K562 (cell line): ENCODE results near the gene ATXN1. TPM values are rescaled to one million over a fixed set of nuclear protein-coding genes. Genes with fewer than 3 reads are reported as not detected.

Experiments used
- ATAC-seq: fragments of 200-7000 bp; cut with Tn5 transposase; 3 replicates; pipeline ENCODE4 v1.9.1; 2020; ENCODE audit warnings: moderate library complexity
- BruUV-seq: library from RNA; stranded (reverse); fragments of 400-500 nt; replicated peaks from 2 replicates; lab custom pipeline; 2021; lab: Mats Ljungman, UMichigan
- CTCF ChIA-PET: fragments of 300-600 bp; formaldehyde crosslinking; extraction: SDS; loops from one replicate; lab custom pipeline; 2021; ENCODE audit warnings: low intra/inter-chr PET ratio; lab: Yijun Ruan, JAX
- POLR2A ChIA-PET: fragments of 300-600, 350-650 bp; sonication (Branson Sonifier 250); formaldehyde crosslinking; extraction: SDS; loops from one replicate; lab custom pipeline; 2021; ENCODE audit warnings: antibody characterized with exemption, inconsistent platforms; lab: Yijun Ruan, JAX
- DNase-seq, 4 experiments: peaks; one replicate each; pipeline versions ENCODE4 v3.0.0 to v3.0.0-alpha.2; 2011 to 2018; ENCODE audit warnings: low spot score in 3 of 4, mixed read lengths in 3 of 4; ENCODE audit errors: extremely low read depth in 1 of 4
- FAIRE-seq: peaks from 2 replicates; lab custom pipeline; 2011; peaks lifted over from hg19 to GRCh38; lab: Jason Lieb, UNC
- H2AFZ ChIP-seq: 2 replicates; pipeline ENCODE4 v1.6.0; 2011; ENCODE audit warnings: low read depth, low read length, control low read depth, inconsistent platforms
- H3K27ac ChIP-seq: fragments of 200-600 bp; 3 replicates; pipeline ENCODE4 v1.8.0; 2011; ENCODE audit warnings: low read depth, mild to moderate bottlenecking, control low read depth, inconsistent platforms, low read length, moderate library complexity, mixed read lengths; ENCODE audit errors: extremely low read depth
- H3K27me3 ChIP-seq, 2 experiments: fragments of 300-600 bp in 1 of 2; 2 replicates in 1 of 2; 3 replicates in 1 of 2; pipeline versions ENCODE4 v1.6.0 to v1.8.0; 2011; ENCODE audit warnings: inconsistent platforms in 2 of 2, low read length in 2 of 2, mild to moderate bottlenecking in 1 of 2, mixed read lengths in 1 of 2, moderate library complexity in 1 of 2; ENCODE audit not compliant: control insufficient read depth in 2 of 2, insufficient read depth in 2 of 2
- H3K36me3 ChIP-seq: fragments of 300-600 bp; 3 replicates; pipeline ENCODE4 v1.8.0; 2011; ENCODE audit warnings: mild to moderate bottlenecking, low read length, inconsistent platforms; ENCODE audit not compliant: control insufficient read depth, insufficient read depth
- H3K4me1 ChIP-seq, 2 experiments: fragments of 200-600 bp in 1 of 2; replicated peaks in 1 of 2; 2 replicates in 1 of 2; 3 replicates in 1 of 2; pipeline versions ENCODE4 v1.5.1 to v1.8.0; 2011; ENCODE audit warnings: inconsistent platforms in 2 of 2, low read length in 2 of 2, mild to moderate bottlenecking in 1 of 2, mixed read lengths in 1 of 2, moderate library complexity in 1 of 2; ENCODE audit not compliant: control insufficient read depth in 2 of 2, insufficient read depth in 2 of 2
- H3K4me2 ChIP-seq: 2 replicates; pipeline ENCODE4 v1.6.1; 2011; ENCODE audit warnings: low read length, control low read depth, inconsistent platforms, mixed read lengths; ENCODE audit not compliant: insufficient read depth
- H3K4me3 ChIP-seq: fragments of 200-600 bp; sonication (generic), shearing (Covaris generic); 2 replicates; pipeline ENCODE4 v1.5.1; 2016; ENCODE audit warnings: control low read depth, inconsistent platforms
- H3K79me2 ChIP-seq: fragments of 200-600 bp; 3 replicates; pipeline ENCODE4 v1.8.0; 2011; ENCODE audit warnings: low read length, inconsistent platforms; ENCODE audit not compliant: control insufficient read depth, insufficient read depth
- H3K9ac ChIP-seq, 2 experiments: 2 replicates each; pipeline versions ENCODE4 v1.6.0 to v1.6.1; 2011; ENCODE audit warnings: low read depth in 2 of 2, low read length in 2 of 2, control low read depth in 1 of 2, inconsistent platforms in 1 of 2, mild to moderate bottlenecking in 1 of 2, mixed read lengths in 1 of 2; ENCODE audit not compliant: insufficient read depth in 1 of 2
- H3K9me1 ChIP-seq: one replicate; pipeline ENCODE4 v1.6.0; 2011; ENCODE audit warnings: inconsistent platforms, mild to moderate bottlenecking, low read length, moderate library complexity; ENCODE audit not compliant: control insufficient read depth, insufficient read depth
- H3K9me3 ChIP-seq: replicated peaks from 2 replicates; pipeline ENCODE4 v1.5.1; 2011; ENCODE audit warnings: low read depth, low read length, inconsistent platforms; ENCODE audit not compliant: control insufficient read depth, insufficient read depth
- H4K20me1 ChIP-seq: replicated peaks from 2 replicates; pipeline ENCODE4 v1.6.1; 2011; ENCODE audit warnings: low read length, inconsistent platforms, mixed read lengths; ENCODE audit not compliant: control insufficient read depth, insufficient read depth
- BHLHE40 ChIP-seq: IDR thresholded peaks from 2 replicates; pipeline ENCODE4 v1.6.1; 2011; ENCODE audit warnings: low read length, improper control_type of control experiment
- CAMTA2 ChIP-seq: fragments of 250-450 bp; sonication (Bioruptor Pico); conservative IDR thresholded peaks from 2 replicates; pipeline ENCODE4 v1.5.1; 2022
- ELF2 ChIP-seq: fragments of 250-450 bp; sonication (Bioruptor Pico); IDR thresholded peaks from 2 replicates; pipeline ENCODE4 v1.5.0; 2021; ENCODE audit warnings: mild to moderate bottlenecking
- EZH2 ChIP-seq: IDR thresholded peaks from 2 replicates; pipeline ENCODE4 v1.6.1; 2012; ENCODE audit warnings: low read depth, mild to moderate bottlenecking, inconsistent platforms, low read length, borderline replicate concordance
- FOXJ2 ChIP-seq: fragments of 200-800 bp; sonication (Bioruptor generic); IDR thresholded peaks from 2 replicates; pipeline ENCODE4 v1.6.1; 2016; ENCODE audit warnings: missing genetic modification characterization, missing compliant biosample characterization
- ILK ChIP-seq: fragments of 450-650 bp; IDR thresholded peaks from 2 replicates; pipeline ENCODE4 v1.6.1; 2016; ENCODE audit warnings: missing genetic modification characterization, low read depth, mild to moderate bottlenecking, missing compliant biosample characterization, moderate library complexity, borderline replicate concordance
- KDM1A ChIP-seq, 2 experiments: fragments of 450-650 bp; IDR thresholded peaks; 2 replicates each; pipeline ENCODE4 v1.6.1; 2016; ENCODE audit warnings: mild to moderate bottlenecking in 2 of 2
- MXI1 ChIP-seq: IDR thresholded peaks from 2 replicates; pipeline ENCODE4 v1.6.1; 2011; ENCODE audit warnings: low read depth, mild to moderate bottlenecking, improper control_type of control experiment, low read length
- NEUROD1 ChIP-seq: fragments of 150-350 bp; IDR thresholded peaks from 2 replicates; pipeline ENCODE4 v1.6.1; 2014; ENCODE audit warnings: borderline replicate concordance, low read length, low read depth; ENCODE audit not compliant: partially characterized antibody
- PCBP2 ChIP-seq: fragments of 200-400 bp; formaldehyde crosslinking; IDR thresholded peaks from 2 replicates; pipeline ENCODE4 v1.6.1; 2018; ENCODE audit warnings: low read length, low read depth, mild to moderate bottlenecking, moderate library complexity; ENCODE audit not compliant: poor library complexity, severe bottlenecking
- RBM14 ChIP-seq: fragments of 200-400 bp; formaldehyde crosslinking; IDR thresholded peaks from 2 replicates; pipeline ENCODE4 v1.6.1; 2018; ENCODE audit warnings: low read depth, mild to moderate bottlenecking, low read length, moderate library complexity, borderline replicate concordance; ENCODE audit not compliant: insufficient read depth
- TAF9B ChIP-seq: fragments of 450-650 bp; IDR thresholded peaks from 2 replicates; pipeline ENCODE4 v1.6.1; 2018; ENCODE audit warnings: mild to moderate bottlenecking; ENCODE audit not compliant: partially characterized antibody
- TBL1XR1 ChIP-seq, 2 experiments: IDR thresholded peaks; 2 replicates each; pipeline ENCODE4 v1.6.1; 2012; ENCODE audit warnings: improper control_type of control experiment in 2 of 2, low read length in 2 of 2, mild to moderate bottlenecking in 1 of 2
- TGIF2 ChIP-seq: sonication (generic); formaldehyde crosslinking; IDR thresholded peaks from 2 replicates; pipeline ENCODE4 v1.8.1; 2022; ENCODE audit warnings: mild to moderate bottlenecking, missing genetic modification reagents, moderate library complexity
- ZFP36 ChIP-seq: fragments of 150-350 bp; IDR thresholded peaks from 2 replicates; pipeline ENCODE4 v1.6.1; 2018; ENCODE audit warnings: low read length, low read depth; ENCODE audit not compliant: partially characterized antibody
- WGBS: fragments of 100-300 bp; shearing (Covaris generic); methylation state at CpG from one replicate; pipeline ENCODE4 v1.1.6; 2016; ENCODE audit warnings: low coverage, mixed read lengths; ENCODE audit not compliant: insufficient coverage; ENCODE audit errors: missing lambda C conversion rate; 5-methylcytosine and 5-hydroxymethylcytosine counted together
- in situ Hi-C: fragments of 300-500 bp; cut with MboI; formaldehyde crosslinking; loops from 4 replicates; pipeline ENCODE4 v1.15.0; 2018; ENCODE audit warnings: inconsistent platforms, mixed read lengths
- intact Hi-C: fragments of 100-400 bp; cut with micrococcal nuclease; formaldehyde crosslinking; loops from 2 replicates; pipeline ENCODE4 v1.14.2; 2022
- polyA plus RNA-seq, 8 experiments: library from polyadenylated mRNA; depleted of rRNA in 4 of 8; stranded (reverse) in 5 of 8; unstranded in 3 of 8; fragments of >200 nt; fragmentation: Nextera tagmentation in 2 of 8; fragmentation: Illumina TruSeq in 1 of 8; extraction: Ambion mirVana in 2 of 8; extraction: Trizol in 1 of 8; gene quantifications; 2 replicates each; pipeline versions ENCODE4 v1.2.1 to v1.2.3, GENCODE V29; 2011 to 2014; ENCODE audit warnings: inconsistent platforms in 1 of 8, missing spikeins in 1 of 8
- total RNA-seq, 7 experiments: library from RNA; depleted of rRNA in 6 of 7; stranded (reverse); fragments of >200 nt in 6 of 7; fragmentation: Illumina TruSeq in 2 of 7; extraction: Trizol in 2 of 7; gene quantifications; 2 replicates each; pipeline versions ENCODE4 v1.2.1 to v1.2.3, GENCODE V29; 2011 to 2021; ENCODE audit warnings: low replicate concordance in 1 of 7
- TF ChIP-seq, protein P1 (sequence below), 3 experiments: IDR thresholded peaks in 2 of 3; conservative IDR thresholded peaks in 1 of 3; 2 replicates each; pipeline ENCODE4 v1.5.1; 2011 to 2012; ENCODE audit warnings: low read length in 3 of 3, mild to moderate bottlenecking in 3 of 3, control low read depth in 2 of 3, improper control_type of control experiment in 1 of 3, inconsistent platforms in 1 of 3, low read depth in 1 of 3, mixed read lengths in 1 of 3, moderate library complexity in 1 of 3; ENCODE audit not compliant: insufficient read depth in 2 of 3

Gene ATXN1
- total and polyA plus RNA-seq, 9 of the 15 experiments (the other 6 are each of a cell fraction or from before 2014, with no cell fraction given): under 0.01 to 1.2 (median 0.58) TPM

DNA sequence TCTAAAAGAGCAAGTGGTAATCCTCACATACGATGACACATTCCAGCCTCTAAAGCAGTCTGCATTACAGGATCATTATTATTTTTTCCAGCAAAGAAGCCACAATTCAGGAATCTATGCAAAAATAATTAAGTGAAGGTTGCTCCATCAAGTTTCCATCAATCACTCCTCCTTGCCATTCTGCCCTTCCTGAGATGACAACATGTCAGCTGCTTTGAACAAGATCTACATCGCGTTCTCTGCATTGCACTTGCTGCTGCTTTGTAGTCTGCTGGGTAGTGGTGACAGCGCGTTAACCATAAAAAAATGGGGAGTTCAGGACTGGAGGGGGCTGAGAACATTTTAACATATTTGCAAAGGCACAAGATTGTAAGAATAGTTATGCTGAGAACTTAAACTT, 375.2 kb downstream of the ATXN1 start:
- no peak for DNase-seq
- peaks cover 25 to 32% of the 10 kb centered on the region in 2 experiments for H3K27me3 ChIP-seq
- H3K4me3 ChIP-seq: no peak overlapping the region
- no peaks in the 10 kb centered on the region for H3K36me3 ChIP-seq
- H3K9me3 ChIP-seq: no peaks in the 10 kb centered on the region
- no peak overlapping the region for H3K4me2 ChIP-seq
- no peak overlapping the region for H3K9ac ChIP-seq
- H4K20me1 ChIP-seq: no peaks in the 10 kb centered on the region
- no TSS peak for BruUV-seq
- WGBS: 4% methylated on average over 5 of the region's 5 CpGs
- POLR2A ChIA-PET: interaction anchor here (0.6 kb wide), 1 partner anchor 52 kb away, joined by 3 read pairs; no protein-coding TSS in a partner anchor
- intact Hi-C loops: no loop called here
- in situ Hi-C loops: no loop called here
- no peak for ATAC-seq
- no peaks in the 10 kb centered on the region for H3K79me2 ChIP-seq
- CTCF ChIA-PET: no interaction called here
- no peak overlapping the region for H2AFZ ChIP-seq
- FAIRE-seq: no peak
- H3K4me1 ChIP-seq: no peaks in the 10 kb centered on the region
- TF ChIP-seq PCBP2: no peak
- TF ChIP-seq EZH2: no peak
- TF ChIP-seq TGIF2 (CRISPR knock-in tag): no peak
- no peak for TF ChIP-seq TBL1XR1 (IDR thresholded peaks at IDR 0.05; ENCODE audit: low read length in 2 of 2)
- TF ChIP-seq KDM1A (IDR thresholded peaks at IDR 0.05): no peak
- TF ChIP-seq BHLHE40: no peak
- TF ChIP-seq NEUROD1: no peak
- no peak for TF ChIP-seq TAF9B
- no peak for TF ChIP-seq CAMTA2 (CRISPR knock-in tag)
- TF ChIP-seq ZFP36: no peak
- no peak for TF ChIP-seq ILK (tag)
- TF ChIP-seq MXI1: no peak
- TF ChIP-seq RBM14: no peak
- TF ChIP-seq, protein P1, sequence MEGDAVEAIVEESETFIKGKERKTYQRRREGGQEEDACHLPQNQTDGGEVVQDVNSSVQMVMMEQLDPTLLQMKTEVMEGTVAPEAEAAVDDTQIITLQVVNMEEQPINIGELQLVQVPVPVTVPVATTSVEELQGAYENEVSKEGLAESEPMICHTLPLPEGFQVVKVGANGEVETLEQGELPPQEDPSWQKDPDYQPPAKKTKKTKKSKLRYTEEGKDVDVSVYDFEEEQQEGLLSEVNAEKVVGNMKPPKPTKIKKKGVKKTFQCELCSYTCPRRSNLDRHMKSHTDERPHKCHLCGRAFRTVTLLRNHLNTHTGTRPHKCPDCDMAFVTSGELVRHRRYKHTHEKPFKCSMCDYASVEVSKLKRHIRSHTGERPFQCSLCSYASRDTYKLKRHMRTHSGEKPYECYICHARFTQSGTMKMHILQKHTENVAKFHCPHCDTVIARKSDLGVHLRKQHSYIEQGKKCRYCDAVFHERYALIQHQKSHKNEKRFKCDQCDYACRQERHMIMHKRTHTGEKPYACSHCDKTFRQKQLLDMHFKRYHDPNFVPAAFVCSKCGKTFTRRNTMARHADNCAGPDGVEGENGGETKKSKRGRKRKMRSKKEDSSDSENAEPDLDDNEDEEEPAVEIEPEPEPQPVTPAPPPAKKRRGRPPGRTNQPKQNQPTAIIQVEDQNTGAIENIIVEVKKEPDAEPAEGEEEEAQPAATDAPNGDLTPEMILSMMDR (IDR thresholded peaks at IDR 0.05 in 2 of 3, conservative IDR thresholded peaks at IDR 0.05 in 1 of 3; ENCODE audit: insufficient read depth in 2 of 3, low read depth in 1 of 3, low read length in 3 of 3): no peak
- no peak for TF ChIP-seq FOXJ2 (tag)
- no peak for TF ChIP-seq ELF2 (CRISPR knock-in tag)
- TF ChIP-seq, all 486 proteins: peak for 0
- H3K27ac ChIP-seq: no peak overlapping the region
- H3K9me1 ChIP-seq: no peaks in the 10 kb centered on the region
